ENCODE data around the gene SLC41A2. TPM values are rescaled to one million over a fixed set of nuclear protein-coding genes. Genes with fewer than 3 reads are reported as not detected.
"Not testable (repeated sequence)": the region's sequence is repeated elsewhere in the genome, so short reads cannot be mapped to it uniquely, and the experiment has no call there.

Gene SLC41A2
- total RNA-seq, 2 experiments from 2014 or later: 5.3 to 11.1 TPM

DNA sequence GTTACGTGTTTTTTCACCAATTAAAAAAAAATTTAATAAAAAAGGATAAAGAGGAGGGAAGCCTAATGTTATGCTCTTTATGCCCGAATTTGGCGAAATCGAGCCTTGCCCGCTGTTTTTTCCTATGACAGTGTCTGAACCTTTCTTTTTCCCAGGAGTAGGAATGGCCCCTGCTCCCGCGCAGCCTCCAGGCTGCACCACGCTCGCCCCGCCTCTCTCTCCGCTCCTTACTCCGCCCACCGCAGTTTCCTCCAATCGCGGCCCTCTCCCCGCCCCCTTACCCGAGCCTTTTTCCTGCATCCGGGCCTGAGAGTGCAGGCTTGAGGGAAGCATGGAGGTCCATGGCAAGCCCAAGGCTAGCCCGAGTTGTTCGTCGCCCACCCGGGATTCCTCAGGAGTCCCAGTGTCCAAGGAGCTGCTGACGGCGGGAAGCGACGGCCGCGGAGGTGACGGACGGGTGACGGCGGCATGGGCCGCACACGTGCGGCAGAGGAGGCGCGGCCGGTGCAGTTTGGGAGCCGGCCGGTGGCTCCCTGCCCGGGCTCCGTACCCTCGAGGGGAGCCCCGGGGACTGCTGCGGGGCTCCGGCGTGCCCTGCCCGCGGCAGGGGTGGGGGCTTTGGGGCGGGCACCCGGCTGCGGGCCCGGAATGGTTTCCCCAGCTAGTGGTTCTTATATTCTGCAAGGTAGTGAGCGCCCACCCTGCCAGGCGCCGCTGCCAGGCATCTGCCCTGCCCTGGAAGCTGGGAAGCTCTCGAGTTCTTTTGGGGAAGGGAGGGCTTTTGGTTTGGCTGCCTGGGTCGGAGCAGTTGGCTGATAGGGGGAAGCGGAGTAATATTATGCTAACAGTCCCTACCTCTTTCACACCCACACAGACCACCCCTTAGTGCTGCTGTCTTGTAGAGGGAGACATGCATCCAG lies 28.2 kb upstream of the SLC41A2 start, which contains the start of gene NOPCHAP1:
Gene NOPCHAP1 (plus strand): TSS at position 295 of the 920 bp plus-strand sequence. CDS start 37 bp downstream, at position 332.
- H3K4me3 Mint-ChIP-seq: peak within 1 kb of the TSS; percentile 90
- TF ChIP-seq, protein P1, sequence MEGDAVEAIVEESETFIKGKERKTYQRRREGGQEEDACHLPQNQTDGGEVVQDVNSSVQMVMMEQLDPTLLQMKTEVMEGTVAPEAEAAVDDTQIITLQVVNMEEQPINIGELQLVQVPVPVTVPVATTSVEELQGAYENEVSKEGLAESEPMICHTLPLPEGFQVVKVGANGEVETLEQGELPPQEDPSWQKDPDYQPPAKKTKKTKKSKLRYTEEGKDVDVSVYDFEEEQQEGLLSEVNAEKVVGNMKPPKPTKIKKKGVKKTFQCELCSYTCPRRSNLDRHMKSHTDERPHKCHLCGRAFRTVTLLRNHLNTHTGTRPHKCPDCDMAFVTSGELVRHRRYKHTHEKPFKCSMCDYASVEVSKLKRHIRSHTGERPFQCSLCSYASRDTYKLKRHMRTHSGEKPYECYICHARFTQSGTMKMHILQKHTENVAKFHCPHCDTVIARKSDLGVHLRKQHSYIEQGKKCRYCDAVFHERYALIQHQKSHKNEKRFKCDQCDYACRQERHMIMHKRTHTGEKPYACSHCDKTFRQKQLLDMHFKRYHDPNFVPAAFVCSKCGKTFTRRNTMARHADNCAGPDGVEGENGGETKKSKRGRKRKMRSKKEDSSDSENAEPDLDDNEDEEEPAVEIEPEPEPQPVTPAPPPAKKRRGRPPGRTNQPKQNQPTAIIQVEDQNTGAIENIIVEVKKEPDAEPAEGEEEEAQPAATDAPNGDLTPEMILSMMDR (IDR thresholded peaks at IDR 0.05): no peak
- intact Hi-C loops (cut with micrococcal nuclease): no loop called here
- DNase-seq (peak; percentile 91), ATAC-seq (peak; percentile 97)
- peaks cover 5% of the 10 kb centered on the region for H3K27me3 Mint-ChIP-seq
- H3K4me1 Mint-ChIP-seq (ENCODE audit: low read depth): peaks cover 44% of the 10 kb centered on the region
- ChIA-PET POLR2A (interaction anchor here (0.7 kb wide), 1 partner anchor 380 kb away, joined by 4 read pairs; no protein-coding TSS in a partner anchor), CTCF (interaction anchor here (1.1 to 2.9 kb wide), 5 partner anchors 15 to 604 kb away, joined by 3 to 13 read pairs (median 4); partner anchors contain the start of gene SLC41A2)
- peaks cover 35% of the 10 kb centered on the region for H3K36me3 Mint-ChIP-seq (ENCODE audit: low read depth)
- H3K27ac Mint-ChIP-seq: peak within 1 kb of the TSS; percentile 75
- H3K9me3 Mint-ChIP-seq: no peaks in the 10 kb centered on the region

GRCh38 chr12:104985206-104985605 lies 27.1 kb upstream of the SLC41A2 start:
- Mint-ChIP-seq H3K4me3 (peak overlapping the region; percentile 90), H3K27ac (no peak overlapping the region), H3K27me3 (peaks cover 5% of the 10 kb centered on the region), H3K9me3 (no peaks in the 10 kb centered on the region), H3K4me1 (ENCODE audit: low read depth) (peaks cover 43% of the 10 kb centered on the region), H3K36me3 (ENCODE audit: low read depth) (peaks cover 25% of the 10 kb centered on the region)
- ChIA-PET CTCF (interaction anchor here (1.5 to 2.9 kb wide), 3 partner anchors 14 to 67 kb away, joined by 3 to 13 read pairs (median 6); partner anchors contain the start of gene SLC41A2), POLR2A (interaction anchor here (0.6 kb wide), 1 partner anchor 149 kb away, joined by 3 read pairs; no protein-coding TSS in a partner anchor)
- DNase-seq: no peak
- intact Hi-C loops (cut with micrococcal nuclease): no loop called here
- TF ChIP-seq, protein P1 (IDR thresholded peaks at IDR 0.05): no peak
- ATAC-seq: no peak

- H3K27me3 Mint-ChIP-seq; H3K36me3 Mint-ChIP-seq (ENCODE audit: low read depth); DNase-seq; ATAC-seq; H3K9me3 Mint-ChIP-seq; intact Hi-C loops (cut with micrococcal nuclease); H3K27ac Mint-ChIP-seq; H3K4me1 Mint-ChIP-seq (ENCODE audit: low read depth); H3K4me3 Mint-ChIP-seq; POLR2A ChIA-PET: not testable (repeated sequence)
- CTCF ChIA-PET: interaction anchor here (0.9 kb wide), 1 partner anchor 77 kb away, joined by 3 read pairs; no protein-coding TSS in a partner anchor
Measured at GRCh38 chr12:104977688-104978087, 19.6 kb upstream of the SLC41A2 start.

GRCh38 chr12:104976703-104977102 lies 18.6 kb upstream of the SLC41A2 start:
- POLR2A ChIA-PET: no interaction called here
- CTCF ChIA-PET: no interaction called here
- no peak for ATAC-seq
- peaks cover 4% of the 10 kb centered on the region for H3K4me1 Mint-ChIP-seq (ENCODE audit: low read depth)
- H3K36me3 Mint-ChIP-seq (ENCODE audit: low read depth): no peaks in the 10 kb centered on the region
- no peak overlapping the region for H3K27ac Mint-ChIP-seq
- H3K27me3 Mint-ChIP-seq: no peaks in the 10 kb centered on the region
- intact Hi-C loops (cut with micrococcal nuclease): no loop called here
- TF ChIP-seq, protein P1 (IDR thresholded peaks at IDR 0.05): no peak
- no peak for DNase-seq
- H3K4me3 Mint-ChIP-seq: no peak overlapping the region
- H3K9me3 Mint-ChIP-seq: no peaks in the 10 kb centered on the region

- ATAC-seq: no peak
- no peaks in the 10 kb centered on the region for H3K27me3 Mint-ChIP-seq
- CTCF ChIA-PET: no interaction called here
Measured at GRCh38 chr12:104975587-104976343, 17.7 kb upstream of the SLC41A2 start.

More at GRCh38 chr12:104975587-104976343, 17.7 kb upstream of the SLC41A2 start:
- Mint-ChIP-seq H3K4me1 (ENCODE audit: low read depth) (no peaks in the 10 kb centered on the region), H3K4me3 (no peak overlapping the region), H3K36me3 (ENCODE audit: low read depth) (no peaks in the 10 kb centered on the region), H3K9me3 (no peaks in the 10 kb centered on the region), H3K27ac (no peak overlapping the region)
- no peak for DNase-seq
- intact Hi-C loops (cut with micrococcal nuclease): no loop called here
- TF ChIP-seq, protein P1 (IDR thresholded peaks at IDR 0.05): no peak
- POLR2A ChIA-PET: interaction anchor here (0.6 kb wide), 1 partner anchor 1965 kb away, joined by 3 read pairs; no protein-coding TSS in a partner anchor

All from activated CD8-positive, alpha-beta T cell treated with anti-CD3 and anti-CD28 coated beads for 36 hours (primary cell).